HepG2 (cell line): ENCODE data around the gene GJD3. TPM values are rescaled to one million over a fixed set of nuclear protein-coding genes. Genes with fewer than 3 reads are reported as not detected.

ENCODE experiments used
- ADNP ChIP-seq: sonication (generic); formaldehyde crosslinking; IDR thresholded peaks from 2 replicates; pipeline ENCODE4 v1.4.0; 2020; ENCODE audit warnings: missing genetic modification reagents
- ETS1 ChIP-seq: sonication (generic); formaldehyde crosslinking; IDR thresholded peaks from 2 replicates; pipeline ENCODE4 v1.4.0; 2020; ENCODE audit warnings: missing genetic modification reagents
- GTF3A ChIP-seq: sonication (generic); formaldehyde crosslinking; conservative IDR thresholded peaks from 2 replicates; pipeline ENCODE4 v1.4.0; 2020; ENCODE audit warnings: mild to moderate bottlenecking, missing genetic modification reagents
- IKZF1 ChIP-seq: fragments of 450-650 bp; IDR thresholded peaks from 2 replicates; pipeline ENCODE4 v1.7.1; 2016
- IRF2 ChIP-seq: IDR thresholded peaks from 2 replicates; pipeline ENCODE4 v1.6.1; 2018; ENCODE audit warnings: missing genetic modification reagents, missing compliant biosample characterization
- IRF9 ChIP-seq: sonication (generic); formaldehyde crosslinking; IDR thresholded peaks from 2 replicates; pipeline ENCODE4 v1.8.0; 2022; ENCODE audit warnings: missing genetic modification reagents, mild to moderate bottlenecking, borderline replicate concordance
- JARID2 ChIP-seq: sonication (generic); formaldehyde crosslinking; IDR thresholded peaks from 2 replicates; pipeline ENCODE4 v1.8.1; 2023; ENCODE audit warnings: missing genetic modification reagents, inconsistent platforms; ENCODE audit not compliant: insufficient replicate concordance
- KDM6A ChIP-seq: IDR thresholded peaks from 2 replicates; pipeline ENCODE4 v1.6.1; 2016; ENCODE audit warnings: low read depth
- KLF15 ChIP-seq: sonication (generic); formaldehyde crosslinking; IDR thresholded peaks from 2 replicates; pipeline ENCODE4 v1.8.1; 2023; ENCODE audit warnings: borderline replicate concordance, mild to moderate bottlenecking, inconsistent platforms, missing genetic modification reagents, mixed read lengths
- KMT2A ChIP-seq: sonication (generic); formaldehyde crosslinking; IDR thresholded peaks from 2 replicates; pipeline ENCODE4 v1.4.0; 2020; ENCODE audit warnings: missing genetic modification reagents
- SMAD1 ChIP-seq: sonication (generic); formaldehyde crosslinking; IDR thresholded peaks from 2 replicates; pipeline ENCODE4 v1.4.0; 2020; ENCODE audit warnings: missing genetic modification reagents, low read depth, mild to moderate bottlenecking, borderline replicate concordance
- ZBTB34 ChIP-seq: sonication (generic); formaldehyde crosslinking; IDR thresholded peaks from 2 replicates; pipeline ENCODE4 v1.8.0; 2022; ENCODE audit warnings: mild to moderate bottlenecking, missing genetic modification reagents
- ZFP90 ChIP-seq: sonication (generic); formaldehyde crosslinking; IDR thresholded peaks from 2 replicates; pipeline ENCODE4 v1.8.0; 2022; ENCODE audit warnings: missing genetic modification reagents, mild to moderate bottlenecking, inconsistent platforms, borderline replicate concordance
- ZNF431 ChIP-seq: sonication (generic); formaldehyde crosslinking; IDR thresholded peaks from 2 replicates; pipeline ENCODE4 v1.9.0; 2022; ENCODE audit warnings: missing genetic modification reagents, low read depth, mild to moderate bottlenecking, borderline replicate concordance
- ZNF530 ChIP-seq: sonication (generic); formaldehyde crosslinking; IDR thresholded peaks from 2 replicates; pipeline ENCODE4 v1.5.0; 2020; ENCODE audit warnings: low read depth, mild to moderate bottlenecking, missing genetic modification reagents
- ZNF761 ChIP-seq: sonication (generic); formaldehyde crosslinking; conservative IDR thresholded peaks from 2 replicates; pipeline ENCODE4 v1.4.0; 2020; ENCODE audit warnings: mild to moderate bottlenecking, missing genetic modification reagents
- polyA plus RNA-seq, 8 experiments: library from polyadenylated mRNA; depleted of rRNA in 3 of 8; stranded (reverse) in 7 of 8; unstranded in 1 of 8; fragments of >200 nt; fragmentation: Illumina TruSeq in 4 of 8; extraction: Trizol in 4 of 8; gene quantifications; 2 replicates each; pipeline versions ENCODE4 v1.2.1 to v1.2.3, GENCODE V29; 2011 to 2016; ENCODE audit warnings: low read depth in 4 of 8, missing spikeins in 1 of 8, mixed read lengths in 1 of 8; ENCODE audit not compliant: insufficient read depth in 1 of 8
- total RNA-seq, 5 experiments: library from RNA; depleted of rRNA; stranded (reverse); fragments of >200 nt; fragmentation: Illumina TruSeq; extraction: Trizol; gene quantifications; 2 replicates each; pipeline ENCODE4 v1.2.3, GENCODE V29; 2016; ENCODE audit warnings: low read depth in 1 of 5
- TF ChIP-seq, protein P1 (sequence below): sonication (generic); formaldehyde crosslinking; IDR thresholded peaks from 2 replicates; pipeline ENCODE4 v1.4.0; 2020; ENCODE audit warnings: missing genetic modification reagents, mild to moderate bottlenecking, borderline replicate concordance
- TF ChIP-seq, protein P2 (sequence below): sonication (generic); formaldehyde crosslinking; IDR thresholded peaks from 2 replicates; pipeline ENCODE4 v1.5.0; 2020; ENCODE audit warnings: missing genetic modification reagents
- TF ChIP-seq, protein P3 (sequence below): sonication (generic); formaldehyde crosslinking; IDR thresholded peaks from 2 replicates; pipeline ENCODE4 v1.4.0; 2020; ENCODE audit warnings: missing genetic modification reagents

The GJD3 gene
- total and polyA plus RNA-seq, 2 of the 13 experiments (the other 11 are each of a cell fraction or from before 2014, with no cell fraction given): not detected

DNA sequence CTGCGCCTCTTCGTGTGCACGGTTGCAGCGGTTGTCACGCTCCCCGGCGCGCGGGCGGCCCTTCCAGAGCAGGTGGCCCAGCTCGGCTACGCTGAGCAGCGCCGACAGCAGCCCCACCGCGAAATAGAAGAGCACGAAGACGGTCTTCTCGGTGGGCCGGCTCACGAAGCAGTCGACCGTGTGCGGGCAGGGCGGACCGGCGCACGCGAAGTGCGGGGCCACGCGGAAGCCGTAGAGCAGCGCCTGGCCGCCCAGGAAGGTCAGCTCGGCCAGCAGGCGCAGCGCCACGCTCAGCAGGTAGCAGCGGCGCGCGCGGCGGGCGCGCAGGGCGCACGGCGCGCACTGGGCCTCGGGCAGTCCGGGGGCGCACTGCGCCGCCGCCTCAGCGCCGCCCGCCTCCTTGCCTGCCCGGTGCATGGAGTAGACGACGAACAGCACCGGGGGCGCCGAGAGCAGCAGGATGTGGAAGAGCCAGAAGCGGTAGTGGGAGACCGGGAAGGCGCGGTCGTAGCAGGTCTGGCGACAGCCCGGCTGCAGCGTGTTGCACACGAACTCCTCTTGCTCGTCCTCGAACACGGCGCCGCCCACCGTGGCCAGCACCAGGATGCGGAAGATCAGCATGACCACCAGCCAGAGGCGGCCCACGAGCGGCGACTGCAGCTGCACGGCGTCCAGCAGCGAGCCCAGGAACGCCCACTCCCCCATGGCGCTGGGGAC, 1.3 kb downstream of the GJD3 start (continued):
- no peak for TF ChIP-seq SMAD1 (CRISPR knock-in tag)
- TF ChIP-seq, protein P1, sequence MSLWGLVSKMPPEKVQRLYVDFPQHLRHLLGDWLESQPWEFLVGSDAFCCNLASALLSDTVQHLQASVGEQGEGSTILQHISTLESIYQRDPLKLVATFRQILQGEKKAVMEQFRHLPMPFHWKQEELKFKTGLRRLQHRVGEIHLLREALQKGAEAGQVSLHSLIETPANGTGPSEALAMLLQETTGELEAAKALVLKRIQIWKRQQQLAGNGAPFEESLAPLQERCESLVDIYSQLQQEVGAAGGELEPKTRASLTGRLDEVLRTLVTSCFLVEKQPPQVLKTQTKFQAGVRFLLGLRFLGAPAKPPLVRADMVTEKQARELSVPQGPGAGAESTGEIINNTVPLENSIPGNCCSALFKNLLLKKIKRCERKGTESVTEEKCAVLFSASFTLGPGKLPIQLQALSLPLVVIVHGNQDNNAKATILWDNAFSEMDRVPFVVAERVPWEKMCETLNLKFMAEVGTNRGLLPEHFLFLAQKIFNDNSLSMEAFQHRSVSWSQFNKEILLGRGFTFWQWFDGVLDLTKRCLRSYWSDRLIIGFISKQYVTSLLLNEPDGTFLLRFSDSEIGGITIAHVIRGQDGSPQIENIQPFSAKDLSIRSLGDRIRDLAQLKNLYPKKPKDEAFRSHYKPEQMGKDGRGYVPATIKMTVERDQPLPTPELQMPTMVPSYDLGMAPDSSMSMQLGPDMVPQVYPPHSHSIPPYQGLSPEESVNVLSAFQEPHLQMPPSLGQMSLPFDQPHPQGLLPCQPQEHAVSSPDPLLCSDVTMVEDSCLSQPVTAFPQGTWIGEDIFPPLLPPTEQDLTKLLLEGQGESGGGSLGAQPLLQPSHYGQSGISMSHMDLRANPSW (CRISPR knock-in tag): no peak
- TF ChIP-seq KDM6A: no peak
- no peak for TF ChIP-seq IRF9 (CRISPR knock-in tag)
- no peak for TF ChIP-seq IRF2 (CRISPR knock-in tag)
- TF ChIP-seq, protein P2, sequence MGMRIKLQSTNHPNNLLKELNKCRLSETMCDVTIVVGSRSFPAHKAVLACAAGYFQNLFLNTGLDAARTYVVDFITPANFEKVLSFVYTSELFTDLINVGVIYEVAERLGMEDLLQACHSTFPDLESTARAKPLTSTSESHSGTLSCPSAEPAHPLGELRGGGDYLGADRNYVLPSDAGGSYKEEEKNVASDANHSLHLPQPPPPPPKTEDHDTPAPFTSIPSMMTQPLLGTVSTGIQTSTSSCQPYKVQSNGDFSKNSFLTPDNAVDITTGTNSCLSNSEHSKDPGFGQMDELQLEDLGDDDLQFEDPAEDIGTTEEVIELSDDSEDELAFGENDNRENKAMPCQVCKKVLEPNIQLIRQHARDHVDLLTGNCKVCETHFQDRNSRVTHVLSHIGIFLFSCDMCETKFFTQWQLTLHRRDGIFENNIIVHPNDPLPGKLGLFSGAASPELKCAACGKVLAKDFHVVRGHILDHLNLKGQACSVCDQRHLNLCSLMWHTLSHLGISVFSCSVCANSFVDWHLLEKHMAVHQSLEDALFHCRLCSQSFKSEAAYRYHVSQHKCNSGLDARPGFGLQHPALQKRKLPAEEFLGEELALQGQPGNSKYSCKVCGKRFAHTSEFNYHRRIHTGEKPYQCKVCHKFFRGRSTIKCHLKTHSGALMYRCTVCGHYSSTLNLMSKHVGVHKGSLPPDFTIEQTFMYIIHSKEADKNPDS (CRISPR knock-in tag): no peak
- TF ChIP-seq ZNF761: no peak; the same call in 1 of the 2 replicates
- TF ChIP-seq, protein P3, sequence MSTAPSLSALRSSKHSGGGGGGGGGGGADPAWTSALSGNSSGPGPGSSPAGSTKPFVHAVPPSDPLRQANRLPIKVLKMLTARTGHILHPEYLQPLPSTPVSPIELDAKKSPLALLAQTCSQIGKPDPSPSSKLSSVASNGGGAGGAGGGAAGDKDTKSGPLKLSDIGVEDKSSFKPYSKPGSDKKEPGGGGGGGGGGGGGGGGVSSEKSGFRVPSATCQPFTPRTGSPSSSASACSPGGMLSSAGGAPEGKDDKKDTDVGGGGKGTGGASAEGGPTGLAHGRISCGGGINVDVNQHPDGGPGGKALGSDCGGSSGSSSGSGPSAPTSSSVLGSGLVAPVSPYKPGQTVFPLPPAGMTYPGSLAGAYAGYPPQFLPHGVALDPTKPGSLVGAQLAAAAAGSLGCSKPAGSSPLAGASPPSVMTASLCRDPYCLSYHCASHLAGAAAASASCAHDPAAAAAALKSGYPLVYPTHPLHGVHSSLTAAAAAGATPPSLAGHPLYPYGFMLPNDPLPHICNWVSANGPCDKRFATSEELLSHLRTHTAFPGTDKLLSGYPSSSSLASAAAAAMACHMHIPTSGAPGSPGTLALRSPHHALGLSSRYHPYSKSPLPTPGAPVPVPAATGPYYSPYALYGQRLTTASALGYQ (CRISPR knock-in tag): 0 out of 2 replicates have a peak, but pooled peaks have one; percentile 23
- no peak for TF ChIP-seq KLF15 (CRISPR knock-in tag)
- TF ChIP-seq ETS1 (CRISPR knock-in tag): no peak
- no peak for TF ChIP-seq ADNP (CRISPR knock-in tag)
- no peak for TF ChIP-seq IKZF1
- no peak for TF ChIP-seq GTF3A (CRISPR knock-in tag)
- no peak for TF ChIP-seq KMT2A
- TF ChIP-seq ZFP90 (CRISPR knock-in tag): no peak
- no peak for TF ChIP-seq ZBTB34 (CRISPR knock-in tag)
- TF ChIP-seq JARID2: no peak
- TF ChIP-seq ZNF431 (CRISPR knock-in tag): no peak
- no peak for TF ChIP-seq ZNF530 (CRISPR knock-in tag)
